H54 (cell line): Measurements from ENCODE around the gene PTH1R.

ENCODE experiments used
- DNase-seq: peaks from one replicate; pipeline ENCODE4 v3.0.0; 2011; ENCODE audit warnings: low spot score, mixed read lengths; ENCODE audit not compliant: insufficient read length
- FAIRE-seq: peaks from 3 replicates; lab custom pipeline; 2011; peaks lifted over from hg19 to GRCh38; lab: Jason Lieb, UNC
- POLR2A ChIP-seq: IDR thresholded peaks from 2 replicates; pipeline ENCODE4 v1.6.1; 2011; ENCODE audit warnings: low read depth, mild to moderate bottlenecking, low read length

Gene PTH1R

DNA sequence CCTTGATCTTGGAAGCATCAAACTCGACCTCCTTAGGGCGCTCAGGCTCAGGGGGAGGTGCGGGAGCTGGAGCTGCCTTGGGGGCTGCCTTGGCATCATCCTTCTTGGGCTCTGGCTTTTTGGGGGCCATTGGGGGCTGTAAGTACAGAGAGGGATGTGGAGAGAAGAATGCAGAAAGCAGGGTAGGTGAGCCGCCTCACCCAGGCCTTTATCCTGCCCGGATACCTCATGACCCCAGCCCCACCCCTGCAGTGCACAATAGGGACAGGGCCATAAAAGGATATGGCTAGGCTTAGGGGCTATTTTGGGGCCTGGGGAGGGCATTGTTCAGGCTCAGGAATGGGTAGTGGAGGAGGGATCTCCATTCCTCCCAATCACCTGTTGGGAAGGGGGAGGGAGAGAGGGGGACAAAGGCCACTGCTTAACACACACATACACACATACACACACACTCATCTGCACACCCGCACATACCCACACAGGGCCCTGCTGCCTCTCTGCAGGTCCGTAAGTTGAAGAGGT, 14.2 kb upstream of the PTH1R start, which contains the start of gene MYL3:
TSS of gene MYL3 (minus strand) at position 184 of the 522 bp plus-strand sequence. CDS start at position 130, 54 bp downstream.
- no peak for TF ChIP-seq POLR2A
- DNase-seq (no peak), FAIRE-seq (no peak)

GRCh38 chr3:46864061-46864881, 13.2 kb upstream of the PTH1R start:
- TF ChIP-seq POLR2A = no peak
- DNase-seq (no peak), FAIRE-seq (no peak)

DNA sequence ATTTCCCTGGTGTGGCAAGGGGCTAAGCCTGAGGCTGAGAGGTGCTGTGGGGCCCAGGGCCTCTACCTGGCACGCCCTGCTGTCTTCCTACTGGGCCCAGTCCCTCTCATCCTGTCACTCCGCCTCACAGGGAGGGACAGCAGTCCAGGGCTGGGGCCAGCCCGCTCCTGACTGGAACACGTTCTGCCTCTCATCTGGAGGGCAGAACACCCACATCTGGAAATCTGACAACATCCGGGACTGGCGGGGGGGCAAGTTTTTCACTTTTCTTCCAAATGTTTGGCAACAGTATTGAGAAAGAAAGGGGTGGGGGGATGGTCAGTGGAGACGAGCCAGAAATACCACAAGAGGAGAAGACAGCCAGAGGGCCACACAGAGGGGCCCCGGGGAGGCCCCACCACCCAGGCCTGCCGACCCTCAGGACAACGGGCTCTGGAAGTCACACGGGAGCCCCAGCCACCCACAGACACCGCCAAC, 12.5 kb upstream of the PTH1R start:
- TF ChIP-seq POLR2A = no peak
- FAIRE-seq (no peak), DNase-seq (no peak)

DNA sequence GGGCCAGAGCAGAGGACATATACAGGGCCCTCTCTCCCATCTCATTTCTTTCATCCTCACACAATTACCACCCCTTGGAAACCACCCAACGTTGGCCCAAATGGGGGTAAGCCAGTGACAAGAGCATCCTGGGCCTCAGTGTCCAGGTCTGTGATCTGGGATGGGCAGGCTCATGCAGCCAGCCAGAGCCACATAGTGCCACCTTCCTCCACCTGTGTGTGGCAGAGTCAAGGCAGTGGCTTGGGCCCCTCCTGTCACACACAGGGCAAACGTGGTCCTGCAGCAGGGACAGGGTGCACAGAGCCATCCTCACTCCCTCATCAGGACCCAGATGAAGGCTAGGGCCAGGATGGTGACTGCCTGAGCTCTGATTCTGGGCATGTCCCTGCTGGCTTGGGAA, 12.0 kb upstream of the PTH1R start:
- no peak for FAIRE-seq
- TF ChIP-seq POLR2A = no peak
- no peak for DNase-seq

DNA sequence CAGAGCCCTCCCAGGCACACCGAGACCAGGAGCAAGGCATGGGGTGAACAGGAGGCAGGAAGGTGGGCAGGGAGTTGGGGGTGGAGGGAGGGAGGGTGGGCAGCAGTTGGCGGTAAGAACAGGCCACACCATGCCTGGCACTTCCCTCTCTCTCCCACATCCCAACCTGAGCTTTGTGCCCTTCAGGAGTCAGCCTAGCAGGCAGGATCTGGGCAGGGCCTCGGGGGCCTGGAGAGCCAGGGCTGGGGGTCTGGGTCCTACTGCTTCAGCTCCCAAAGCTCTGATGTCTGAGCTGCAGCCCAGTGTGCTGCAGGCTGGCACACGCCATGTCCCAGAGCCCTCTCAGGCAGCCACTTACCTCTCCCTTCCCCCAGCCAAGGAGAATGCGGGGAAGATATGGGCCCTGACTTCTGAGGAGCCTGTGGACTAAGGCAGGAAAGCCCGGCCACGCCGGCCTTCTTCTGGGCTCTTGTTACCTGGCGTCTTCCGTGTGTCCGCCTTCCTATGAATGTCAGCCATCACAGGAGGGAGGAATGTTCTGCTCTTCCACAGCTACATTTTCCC, 11.4 kb upstream of the PTH1R start:
- TF ChIP-seq POLR2A = no peak
- FAIRE-seq = no peak
- no peak for DNase-seq

DNA sequence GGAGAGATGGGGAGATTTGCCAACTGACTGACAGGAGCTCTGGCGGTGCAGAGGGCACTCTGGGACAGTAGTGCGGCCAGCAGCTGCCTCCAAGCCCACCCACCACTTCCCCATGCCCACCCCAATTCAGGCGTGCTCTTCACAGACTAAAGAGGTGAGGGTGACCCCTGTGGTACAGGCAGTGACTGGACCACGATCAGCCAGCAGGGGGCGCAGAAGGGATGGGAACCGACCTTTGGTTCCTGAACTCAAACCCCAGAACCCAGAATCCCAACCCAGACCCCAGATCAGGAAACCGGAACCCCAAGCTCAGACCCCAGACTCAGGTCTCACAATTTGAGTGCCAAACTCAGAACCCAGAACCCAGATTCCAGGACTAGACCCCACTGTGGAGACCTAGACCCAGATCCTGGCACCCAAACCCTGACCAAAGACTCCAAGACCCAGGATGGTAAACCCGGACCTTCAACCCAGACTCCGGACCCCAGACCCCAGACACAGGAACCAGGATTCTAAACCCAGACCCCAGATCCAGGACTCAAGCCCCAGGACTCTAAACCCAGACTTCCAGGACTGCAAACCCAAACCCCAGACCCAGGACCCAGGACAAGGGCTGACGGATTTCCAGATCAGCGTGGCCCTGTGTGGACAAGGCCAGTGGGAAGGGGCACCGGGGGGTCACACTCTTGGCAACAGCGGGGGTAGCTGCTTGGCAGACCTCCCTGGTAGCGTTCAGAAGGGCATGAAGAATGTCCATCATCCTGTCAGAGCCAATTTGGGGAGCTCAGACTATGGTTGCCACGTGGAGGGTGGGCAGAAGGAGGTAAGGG, 10.6 kb upstream of the PTH1R start:
- TF ChIP-seq POLR2A = no peak
- DNase-seq = peak; percentile 67
- no peak for FAIRE-seq

- TF ChIP-seq POLR2A = no peak
- no peak for FAIRE-seq
- no peak for DNase-seq
These were observed 10.0 kb upstream of the PTH1R start for GRCh38 chr3:46867550-46867898.

DNA sequence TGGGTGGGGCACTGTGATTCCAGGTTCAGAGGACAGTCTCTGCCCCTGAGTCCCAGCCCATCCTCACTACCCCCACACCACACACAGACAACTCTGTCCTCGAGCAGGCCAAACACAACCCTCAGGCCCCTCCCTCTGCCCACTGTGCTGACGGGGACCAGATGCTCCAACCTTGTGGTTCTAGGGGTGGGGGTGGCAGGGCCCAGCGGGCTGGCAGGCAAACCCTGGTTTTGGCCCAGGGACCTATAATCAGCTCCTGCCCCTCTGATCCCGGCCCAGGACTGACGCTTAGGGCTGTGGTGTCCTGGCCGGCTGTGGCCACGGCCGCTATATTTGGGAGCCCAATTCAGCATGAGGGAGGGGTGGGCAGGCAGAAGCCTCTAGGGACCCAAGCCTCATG, 9.2 kb upstream of the PTH1R start:
- no peak for FAIRE-seq
- DNase-seq = no peak
- no peak for TF ChIP-seq POLR2A

DNA sequence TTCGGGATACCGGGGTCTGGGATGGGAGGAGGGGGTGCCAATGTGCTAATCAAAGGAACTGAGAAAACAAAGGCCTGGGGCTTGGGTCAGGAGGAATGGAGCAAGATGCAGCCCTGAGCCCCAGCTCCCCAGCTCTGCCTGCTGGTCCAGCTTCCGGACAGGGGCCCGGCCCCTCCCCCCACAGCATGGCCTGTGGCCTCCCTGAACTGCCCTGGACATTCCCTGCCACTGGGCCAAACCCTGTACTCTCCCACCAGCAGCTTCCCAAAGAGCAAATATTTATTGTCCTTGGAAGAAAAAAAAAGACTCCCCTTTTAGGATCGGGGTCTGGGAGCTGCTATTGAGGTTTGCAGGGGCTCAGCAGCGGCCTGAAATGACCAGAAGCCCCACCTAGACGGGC, 8.6 kb upstream of the PTH1R start:
- TF ChIP-seq POLR2A = no peak
- DNase-seq (no peak), FAIRE-seq (no peak)

- no peak for TF ChIP-seq POLR2A
- no peak for DNase-seq
- no peak for FAIRE-seq
These were observed 8.1 kb upstream of the PTH1R start for GRCh38 chr3:46869440-46869839.

DNA sequence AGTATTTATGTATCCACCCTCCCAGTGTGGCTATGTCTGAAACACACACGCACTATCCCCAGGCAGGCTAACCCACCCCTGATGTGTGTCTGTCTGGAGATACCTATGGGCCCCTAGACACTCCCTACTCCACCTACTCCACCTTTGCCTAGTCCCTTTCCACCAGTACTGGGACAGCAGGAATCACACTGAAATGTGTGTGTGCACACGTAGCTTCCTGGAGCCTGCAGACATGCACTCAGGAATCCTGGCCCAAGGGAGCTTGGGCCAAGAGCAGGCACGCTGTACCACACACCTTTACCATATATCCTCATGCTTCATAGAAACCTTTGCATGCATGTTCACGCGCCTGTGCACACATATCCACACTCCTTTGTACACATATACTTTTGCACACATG, 6.9 kb upstream of the PTH1R start:
- no peak for DNase-seq

DNA sequence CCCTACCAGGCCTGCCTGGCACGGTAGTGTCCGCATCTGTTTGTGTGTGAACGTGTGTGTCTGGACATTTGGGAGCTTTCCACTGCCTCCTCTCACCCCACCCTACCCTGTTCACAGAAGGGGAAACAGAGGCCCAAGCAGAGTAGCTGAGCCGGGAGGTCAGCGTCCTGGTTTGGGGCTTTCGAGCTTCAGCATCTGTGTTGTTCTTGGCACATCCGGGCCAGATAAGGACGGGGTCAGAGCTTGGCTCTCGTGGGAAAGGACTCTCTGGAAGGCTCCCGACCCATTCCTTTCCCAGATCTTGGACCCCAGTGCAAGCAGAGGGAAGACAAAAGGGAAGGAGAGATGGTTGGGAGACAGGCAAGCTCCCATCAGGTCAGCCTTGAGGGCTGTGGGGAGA, 6.3 kb upstream of the PTH1R start:
- DNase-seq (no peak), FAIRE-seq (no peak)
- no peak for TF ChIP-seq POLR2A

More for the DNA sequence above, 6.9 kb upstream of the PTH1R start:
- FAIRE-seq = no peak
- no peak for TF ChIP-seq POLR2A

DNA sequence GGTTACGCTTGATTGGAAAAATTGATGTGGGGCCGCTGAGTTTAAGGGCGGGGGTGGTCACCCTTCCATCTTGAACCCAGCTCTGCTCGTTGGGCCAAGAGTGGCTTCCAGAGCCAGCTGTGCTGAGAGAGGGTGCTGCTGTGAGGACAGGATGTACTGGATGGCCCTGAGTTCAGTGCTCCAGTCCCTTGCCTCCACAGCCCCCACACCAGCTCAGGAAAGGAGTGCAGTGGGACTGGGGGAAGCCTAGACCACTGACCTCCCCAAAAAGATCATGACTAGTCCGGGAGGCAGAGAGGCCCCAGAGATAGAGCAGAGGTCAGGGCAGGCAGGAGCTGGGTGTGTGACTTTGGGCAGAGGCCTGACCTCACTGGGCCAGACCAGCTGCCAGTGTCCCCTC, 4.0 kb upstream of the PTH1R start:
- TF ChIP-seq POLR2A = no peak
- FAIRE-seq = no peak
- DNase-seq = no peak

- FAIRE-seq (no peak), DNase-seq (no peak)
- no peak for TF ChIP-seq POLR2A
These were observed 3.1 kb upstream of the PTH1R start for GRCh38 chr3:46874430-46874829.
